Mesendoderm (in vitro differentiated cells): ENCODE data around the gene ANGPTL2.
A peak's percentile ranks its signal among the peaks of the same experiment; 100 is the strongest.

Experiments
- DNase-seq: peaks from one replicate; pipeline ENCODE4 v3.0.0; 2013
- H2AK5ac ChIP-seq: 2 replicates; pipeline ENCODE4 v1.6.1; 2013; ENCODE audit warnings: low read length, inconsistent platforms
- H2BK120ac ChIP-seq: 2 replicates; pipeline ENCODE4 v1.6.1; 2013; ENCODE audit warnings: low read depth, mild to moderate bottlenecking, low read length, moderate library complexity, mixed read lengths
- H2BK15ac ChIP-seq: replicated peaks from 2 replicates; pipeline ENCODE4 v1.6.1; 2013; ENCODE audit warnings: low read depth, mild to moderate bottlenecking, moderate library complexity
- H2BK5ac ChIP-seq: 2 replicates; pipeline ENCODE4 v1.6.1; 2013; ENCODE audit warnings: low read length, inconsistent platforms
- H3K18ac ChIP-seq: 2 replicates; pipeline ENCODE4 v1.6.1; 2013; ENCODE audit warnings: mild to moderate bottlenecking, low read length, mixed read lengths
- H3K23ac ChIP-seq: one replicate; pipeline ENCODE4 v1.6.1; 2013; ENCODE audit warnings: low read length
- H3K27ac ChIP-seq: 2 replicates; pipeline ENCODE4 v1.5.1; 2013; ENCODE audit warnings: low read depth, mild to moderate bottlenecking, inconsistent platforms, low read length, moderate library complexity
- H3K27me3 ChIP-seq: 2 replicates; pipeline ENCODE4 v1.6.1; 2013; ENCODE audit warnings: low read length, control low read depth, mild to moderate bottlenecking, inconsistent platforms; ENCODE audit not compliant: insufficient read depth, poor library complexity
- H3K36me3 ChIP-seq: 2 replicates; pipeline ENCODE4 v1.6.1; 2013; ENCODE audit warnings: low read length, inconsistent platforms; ENCODE audit not compliant: control insufficient read depth, insufficient read depth
- H3K4ac ChIP-seq: one replicate; pipeline ENCODE4 v1.6.1; 2013; ENCODE audit warnings: low read depth, mild to moderate bottlenecking, low read length, moderate library complexity
- H3K4me1 ChIP-seq: 2 replicates; pipeline ENCODE4 v1.6.1; 2013; ENCODE audit warnings: low read depth, low read length, inconsistent platforms; ENCODE audit not compliant: control insufficient read depth
- H3K4me2 ChIP-seq: 2 replicates; pipeline ENCODE4 v1.6.1; 2013; ENCODE audit warnings: low read length
- H3K4me3 ChIP-seq: 2 replicates; pipeline ENCODE4 v1.5.1; 2013; ENCODE audit warnings: mild to moderate bottlenecking, low read length
- H3K56ac ChIP-seq: one replicate; pipeline ENCODE4 v1.6.1; 2013; ENCODE audit warnings: low read length
- H3K79me1 ChIP-seq: 2 replicates; pipeline ENCODE4 v1.6.1; 2013; ENCODE audit warnings: low read length, inconsistent platforms
- H3K79me2 ChIP-seq: 2 replicates; pipeline ENCODE4 v1.6.1; 2013; ENCODE audit warnings: mild to moderate bottlenecking, low read length; ENCODE audit not compliant: control insufficient read depth, insufficient read depth
- H3K9ac ChIP-seq: 2 replicates; pipeline ENCODE4 v1.6.1; 2013; ENCODE audit warnings: low read length, inconsistent platforms
- H4K5ac ChIP-seq: one replicate; pipeline ENCODE4 v1.6.1; 2013; ENCODE audit warnings: low read length
- H4K8ac ChIP-seq: one replicate; pipeline ENCODE4 v1.6.1; 2013; ENCODE audit warnings: low read depth, mild to moderate bottlenecking, control low read depth, low read length, moderate library complexity
- WGBS: extraction: QIAGEN DNeasy Blood & Tissue Kit; methylation state at CpG from one replicate; pipeline ENCODE4 v1.1.7; 2013; ENCODE audit warnings: low lambda C conversion rate, missing lambda C conversion rate; ENCODE audit not compliant: insufficient coverage; ENCODE audit errors: extremely low coverage; 5-methylcytosine and 5-hydroxymethylcytosine counted together

Gene ANGPTL2

DNA sequence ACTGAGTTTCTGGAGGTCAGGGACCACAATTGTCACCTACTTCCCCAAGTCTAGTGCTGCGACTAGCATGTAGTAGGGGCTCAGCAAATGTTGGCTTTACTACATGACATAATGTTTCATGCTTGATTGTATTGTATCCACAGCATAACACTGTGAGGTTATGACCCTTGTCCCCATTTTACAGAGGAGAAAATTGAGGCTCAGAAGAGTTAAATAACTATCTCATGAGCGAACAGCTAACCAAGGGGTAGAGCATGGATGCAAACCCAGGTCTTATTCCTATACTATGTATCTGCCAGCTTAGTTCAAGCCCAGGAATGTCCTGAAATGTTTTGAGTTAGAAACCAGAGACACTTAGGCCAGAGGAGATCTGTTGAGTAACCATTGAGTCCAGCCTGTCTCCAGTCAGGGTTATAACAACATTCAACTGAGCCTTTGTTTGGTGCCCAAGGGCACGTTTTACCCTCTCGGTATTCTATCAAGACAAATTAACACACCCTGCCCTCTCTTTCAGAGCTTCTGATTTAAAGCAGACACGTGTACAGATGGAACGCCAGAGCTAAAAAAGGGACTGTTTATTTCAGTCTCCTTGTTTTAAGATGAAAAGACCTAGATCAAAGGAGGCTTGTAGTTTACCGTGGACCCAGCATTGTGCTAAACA, 16.5 kb downstream of the ANGPTL2 start:
- Histone ChIP-seq H2BK120ac (no peak overlapping the region), H3K4ac (no peak overlapping the region), H4K5ac (no peak overlapping the region), H2BK5ac (no peak overlapping the region), H3K9ac (no peak overlapping the region), H3K4me3 (no peak overlapping the region), H3K18ac (no peak overlapping the region), H2BK15ac (no peak overlapping the region), H2AK5ac (no peak overlapping the region), H3K23ac (no peak overlapping the region), H3K27ac (no peak overlapping the region), H3K4me1 (no peaks in the 10 kb centered on the region), H4K8ac (no peak overlapping the region), H3K4me2 (no peak overlapping the region), H3K79me1 (no peaks in the 10 kb centered on the region), H3K36me3 (no peaks in the 10 kb centered on the region), H3K79me2 (no peaks in the 10 kb centered on the region), H3K56ac (no peak overlapping the region), H3K27me3 (no peaks in the 10 kb centered on the region)
- WGBS, result no CpG with 5 or more reads among the region's 7 CpGs
- no peak for DNase-seq

GRCh38 chr9:127104581-127105311, 17.7 kb downstream of the ANGPTL2 start:
- H3K36me3 ChIP-seq, result no peaks in the 10 kb centered on the region
- no peak overlapping the region for H3K9ac ChIP-seq
- no peak overlapping the region for H2AK5ac ChIP-seq
- DNase-seq, result peak; percentile 29
- no peak overlapping the region for H3K18ac ChIP-seq
- no peak overlapping the region for H3K56ac ChIP-seq
- no peak overlapping the region for H3K23ac ChIP-seq
- no peak overlapping the region for H3K4me3 ChIP-seq
- no CpG with 5 or more reads among the region's 7 CpGs for WGBS
- no peak overlapping the region for H2BK5ac ChIP-seq
- H3K79me2 ChIP-seq, result no peaks in the 10 kb centered on the region
- H3K79me1 ChIP-seq, result no peaks in the 10 kb centered on the region
- H3K27ac ChIP-seq, result no peak overlapping the region
- no peak overlapping the region for H4K5ac ChIP-seq
- no peaks in the 10 kb centered on the region for H3K27me3 ChIP-seq
- no peak overlapping the region for H3K4ac ChIP-seq
- H3K4me2 ChIP-seq, result no peak overlapping the region
- no peak overlapping the region for H4K8ac ChIP-seq
- no peaks in the 10 kb centered on the region for H3K4me1 ChIP-seq
- no peak overlapping the region for H2BK120ac ChIP-seq
- no peak overlapping the region for H2BK15ac ChIP-seq

GRCh38 chr9:127102788-127103187, 19.6 kb downstream of the ANGPTL2 start:
- no CpG with 5 or more reads among the region's 2 CpGs for WGBS
- no peak overlapping the region for H3K56ac ChIP-seq
- H3K4me1 ChIP-seq, result no peaks in the 10 kb centered on the region
- H2BK120ac ChIP-seq, result no peak overlapping the region
- H3K36me3 ChIP-seq, result no peaks in the 10 kb centered on the region
- no peak overlapping the region for H3K27ac ChIP-seq
- no peak overlapping the region for H3K23ac ChIP-seq
- no peak overlapping the region for H3K4me3 ChIP-seq
- no peak overlapping the region for H3K9ac ChIP-seq
- no peaks in the 10 kb centered on the region for H3K27me3 ChIP-seq
- no peak overlapping the region for H2BK15ac ChIP-seq
- DNase-seq, result no peak
- H2BK5ac ChIP-seq, result no peak overlapping the region
- H3K4ac ChIP-seq, result no peak overlapping the region
- no peak overlapping the region for H4K8ac ChIP-seq
- H2AK5ac ChIP-seq, result no peak overlapping the region
- H3K18ac ChIP-seq, result no peak overlapping the region
- no peak overlapping the region for H4K5ac ChIP-seq
- H3K79me1 ChIP-seq, result no peaks in the 10 kb centered on the region
- H3K79me2 ChIP-seq, result no peaks in the 10 kb centered on the region
- no peak overlapping the region for H3K4me2 ChIP-seq

DNA sequence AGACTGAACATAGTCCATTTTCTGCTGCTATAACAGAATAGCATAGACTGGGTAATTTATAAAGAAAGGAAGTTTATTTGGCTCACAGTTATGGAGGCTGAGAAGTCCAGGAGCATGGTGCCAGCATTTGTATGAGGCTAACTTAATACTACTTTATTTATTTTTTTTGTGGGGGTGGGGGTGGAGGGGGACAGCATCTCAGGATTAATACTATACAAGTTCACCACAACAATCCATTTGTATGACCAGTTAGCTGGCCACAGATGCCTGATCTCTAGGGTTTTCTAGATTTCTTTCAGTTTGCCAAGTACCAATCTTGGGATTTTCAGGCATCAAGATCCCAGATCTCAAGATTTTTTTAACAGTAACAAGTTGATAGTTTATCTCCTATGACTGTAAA, 20.3 kb downstream of the ANGPTL2 start:
- H2BK120ac ChIP-seq, result no peak overlapping the region
- no peak overlapping the region for H3K4ac ChIP-seq
- no peak overlapping the region for H3K23ac ChIP-seq
- H3K36me3 ChIP-seq, result no peaks in the 10 kb centered on the region
- no peak overlapping the region for H3K18ac ChIP-seq
- no peaks in the 10 kb centered on the region for H3K79me2 ChIP-seq
- no peak overlapping the region for H3K27ac ChIP-seq
- no peak overlapping the region for H3K9ac ChIP-seq
- no peak for DNase-seq
- H3K27me3 ChIP-seq, result no peaks in the 10 kb centered on the region
- H3K79me1 ChIP-seq, result no peaks in the 10 kb centered on the region
- no peaks in the 10 kb centered on the region for H3K4me1 ChIP-seq
- H2BK5ac ChIP-seq, result no peak overlapping the region
- no peak overlapping the region for H2AK5ac ChIP-seq
- no peak overlapping the region for H3K56ac ChIP-seq
- no peak overlapping the region for H3K4me3 ChIP-seq
- H4K5ac ChIP-seq, result no peak overlapping the region
- no peak overlapping the region for H3K4me2 ChIP-seq
- H2BK15ac ChIP-seq, result no peak overlapping the region
- H4K8ac ChIP-seq, result no peak overlapping the region

DNA sequence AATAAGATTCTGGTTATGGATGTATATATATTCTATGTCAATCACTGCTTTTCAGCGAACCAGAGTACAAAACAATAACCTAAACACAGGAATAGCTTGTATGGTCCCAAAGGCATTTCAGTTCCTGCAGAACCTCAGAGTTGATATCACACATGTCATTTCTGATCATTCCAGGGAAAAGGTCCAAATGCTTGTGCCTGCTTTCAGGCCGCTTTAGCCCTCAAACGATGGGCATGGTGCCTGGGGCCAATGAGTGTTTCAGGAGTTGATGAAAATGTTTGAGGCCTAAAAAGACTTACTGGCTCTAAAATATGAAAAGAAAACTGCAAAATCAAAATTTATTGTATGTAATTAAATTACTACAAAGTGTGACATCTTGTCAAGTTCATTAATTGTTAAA, 22.8 kb downstream of the ANGPTL2 start:
- H2BK15ac ChIP-seq, result no peak overlapping the region
- no peaks in the 10 kb centered on the region for H3K79me2 ChIP-seq
- no peak overlapping the region for H2BK120ac ChIP-seq
- no peaks in the 10 kb centered on the region for H3K36me3 ChIP-seq
- H3K18ac ChIP-seq, result no peak overlapping the region
- no peaks in the 10 kb centered on the region for H3K4me1 ChIP-seq
- no peak overlapping the region for H3K4me2 ChIP-seq
- H2AK5ac ChIP-seq, result no peak overlapping the region
- DNase-seq, result no peak
- no peak overlapping the region for H2BK5ac ChIP-seq
- no peak overlapping the region for H4K8ac ChIP-seq
- H3K27ac ChIP-seq, result no peak overlapping the region
- H4K5ac ChIP-seq, result no peak overlapping the region
- no peak overlapping the region for H3K23ac ChIP-seq
- H3K79me1 ChIP-seq, result no peaks in the 10 kb centered on the region
- no peak overlapping the region for H3K56ac ChIP-seq
- H3K4me3 ChIP-seq, result no peak overlapping the region
- no peaks in the 10 kb centered on the region for H3K27me3 ChIP-seq
- H3K9ac ChIP-seq, result no peak overlapping the region
- no CpG with 5 or more reads among the region's 3 CpGs for WGBS
- no peak overlapping the region for H3K4ac ChIP-seq
